Trophoblast cell (in vitro differentiated cells and primary cell): ENCODE data around the gene SLC6A11.

Source experiments
- DNase-seq, 2 donors: peaks; one replicate each; pipeline ENCODE4 v3.0.0-alpha.2; 2016
- H2AFZ ChIP-seq: 2 replicates; pipeline ENCODE4 v1.6.1; 2013; ENCODE audit warnings: low read length, moderate library complexity, mild to moderate bottlenecking; ENCODE audit not compliant: insufficient read depth, poor library complexity
- H2AK5ac ChIP-seq: 2 replicates; pipeline ENCODE4 v1.6.1; 2013; ENCODE audit warnings: mild to moderate bottlenecking, low read length
- H2BK120ac ChIP-seq: 2 replicates; pipeline ENCODE4 v1.6.1; 2013; ENCODE audit warnings: low read length, mild to moderate bottlenecking, moderate library complexity; ENCODE audit not compliant: insufficient read depth, poor library complexity
- H2BK12ac ChIP-seq: 2 replicates; pipeline ENCODE4 v1.6.1; 2013; ENCODE audit warnings: mild to moderate bottlenecking, low read length, moderate library complexity
- H2BK5ac ChIP-seq: 2 replicates; pipeline ENCODE4 v1.6.1; 2013; ENCODE audit warnings: low read length, low read depth, moderate library complexity, mild to moderate bottlenecking; ENCODE audit not compliant: poor library complexity
- H3K14ac ChIP-seq: 2 replicates; pipeline ENCODE4 v1.6.1; 2013; ENCODE audit warnings: mild to moderate bottlenecking, low read length
- H3K18ac ChIP-seq: 2 replicates; pipeline ENCODE4 v1.6.1; 2013; ENCODE audit warnings: mild to moderate bottlenecking, low read length
- H3K23ac ChIP-seq: 2 replicates; pipeline ENCODE4 v1.6.1; 2013; ENCODE audit warnings: low read length
- H3K27ac ChIP-seq: 2 replicates; pipeline ENCODE4 v1.5.1; 2013; ENCODE audit warnings: low read depth, mild to moderate bottlenecking, inconsistent platforms, low read length, moderate library complexity
- H3K27me3 ChIP-seq: 2 replicates; pipeline ENCODE4 v1.6.1; 2013; ENCODE audit warnings: inconsistent platforms, mild to moderate bottlenecking, low read length, moderate library complexity; ENCODE audit not compliant: insufficient read depth
- H3K36me3 ChIP-seq, 2 experiments: 1 replicate in 1 of 2; 2 replicates in 1 of 2; pipeline ENCODE4 v1.6.1; 2013; ENCODE audit warnings: low read length in 2 of 2, mild to moderate bottlenecking in 2 of 2, moderate library complexity in 1 of 2; ENCODE audit not compliant: insufficient read depth in 2 of 2, control insufficient read depth in 1 of 2
- H3K4ac ChIP-seq: 2 replicates; pipeline ENCODE4 v1.6.1; 2013; ENCODE audit warnings: low read depth, mild to moderate bottlenecking, low read length, moderate library complexity
- H3K4me1 ChIP-seq, 2 experiments: 1 replicate in 1 of 2; 2 replicates in 1 of 2; pipeline ENCODE4 v1.6.1; 2013; ENCODE audit warnings: low read length in 2 of 2, mild to moderate bottlenecking in 2 of 2, moderate library complexity in 1 of 2; ENCODE audit not compliant: insufficient read depth in 2 of 2, control insufficient read depth in 1 of 2
- H3K4me2 ChIP-seq: 2 replicates; pipeline ENCODE4 v1.6.1; 2013; ENCODE audit warnings: inconsistent platforms, mild to moderate bottlenecking, low read length, moderate library complexity
- H3K4me3 ChIP-seq: 2 replicates; pipeline ENCODE4 v1.5.1; 2013; ENCODE audit warnings: mild to moderate bottlenecking, low read depth, low read length, inconsistent platforms
- H3K79me1 ChIP-seq: one replicate; pipeline ENCODE4 v1.6.1; 2013; ENCODE audit warnings: low read length
- H3K79me2 ChIP-seq: 2 replicates; pipeline ENCODE4 v1.6.1; 2013; ENCODE audit warnings: low read length, mild to moderate bottlenecking; ENCODE audit not compliant: control insufficient read depth, insufficient read depth, poor library complexity
- H3K9ac ChIP-seq: 2 replicates; pipeline ENCODE4 v1.6.1; 2013; ENCODE audit warnings: mild to moderate bottlenecking, low read length
- H3K9me3 ChIP-seq: 2 replicates; pipeline ENCODE4 v1.6.1; 2013; ENCODE audit warnings: low read depth, mild to moderate bottlenecking, control low read depth, inconsistent platforms, low read length; ENCODE audit not compliant: insufficient read depth
- H4K12ac ChIP-seq: 2 replicates; pipeline ENCODE4 v1.6.1; 2013; ENCODE audit warnings: low read depth, mild to moderate bottlenecking, low read length, moderate library complexity
- H4K8ac ChIP-seq: 2 replicates; pipeline ENCODE4 v1.6.1; 2013; ENCODE audit warnings: low read depth, mild to moderate bottlenecking, low read length, moderate library complexity
- H4K91ac ChIP-seq: one replicate; pipeline ENCODE4 v1.6.1; 2013; ENCODE audit warnings: low read depth, mild to moderate bottlenecking, low read length, moderate library complexity
- WGBS: extraction: QIAGEN DNeasy Blood & Tissue Kit; methylation state at CpG from one replicate; pipeline ENCODE4 v1.1.7; 2013; ENCODE audit warnings: missing lambda C conversion rate; ENCODE audit not compliant: insufficient read length, insufficient coverage; ENCODE audit errors: extremely low coverage; 5-methylcytosine and 5-hydroxymethylcytosine counted together

Gene SLC6A11

DNA sequence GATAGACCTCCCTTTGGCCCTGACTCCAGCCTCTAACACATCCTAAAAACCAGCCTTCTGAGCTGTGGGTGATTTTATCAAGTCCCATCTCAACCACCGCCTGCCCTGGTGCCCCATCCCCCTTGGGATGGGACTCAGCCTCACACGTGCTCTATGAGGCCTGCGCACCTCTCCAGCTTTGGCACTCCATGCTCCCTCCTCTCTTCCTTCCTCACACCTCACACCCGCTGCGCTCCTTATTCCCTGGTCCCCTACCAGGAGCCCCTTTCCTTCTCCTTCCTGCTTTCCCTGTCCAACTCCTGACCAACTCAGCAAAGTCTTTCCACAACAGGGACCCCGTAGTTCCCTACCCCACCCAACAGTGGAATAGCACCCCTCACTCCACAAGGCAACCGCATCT lies 158.1 kb downstream of the SLC6A11 start:
- no peak overlapping the region for H3K4me3 ChIP-seq
- H3K14ac ChIP-seq = no peak overlapping the region
- no CpG with 5 or more reads among the region's 7 CpGs for WGBS
- no peaks in the 10 kb centered on the region for H3K27me3 ChIP-seq
- H3K9me3 ChIP-seq = peaks cover 4% of the 10 kb centered on the region
- no peak overlapping the region for H3K18ac ChIP-seq
- no peaks in the 10 kb centered on the region for H3K79me2 ChIP-seq
- no peak overlapping the region for H4K12ac ChIP-seq
- no peak overlapping the region for H2BK120ac ChIP-seq
- H3K9ac ChIP-seq = no peak overlapping the region
- H3K79me1 ChIP-seq = no peaks in the 10 kb centered on the region
- no peak overlapping the region for H3K4ac ChIP-seq
- H3K36me3 ChIP-seq = no peaks in the 10 kb centered on the region
- H3K23ac ChIP-seq = no peak overlapping the region
- no peak overlapping the region for H4K8ac ChIP-seq
- no peak overlapping the region for H3K27ac ChIP-seq
- H4K91ac ChIP-seq = no peak overlapping the region
- no peak overlapping the region for H2AFZ ChIP-seq
- no peak for DNase-seq
- H2AK5ac ChIP-seq = no peak overlapping the region
- no peak overlapping the region for H3K4me2 ChIP-seq
- H3K4me1 ChIP-seq = no peaks in the 10 kb centered on the region
- no peak overlapping the region for H2BK5ac ChIP-seq
- H2BK12ac ChIP-seq = no peak overlapping the region

- H3K4me3 ChIP-seq = no peak overlapping the region
- H2BK120ac ChIP-seq = no peak overlapping the region
- no peak overlapping the region for H2AK5ac ChIP-seq
- H3K4me2 ChIP-seq = no peak overlapping the region
- H3K79me2 ChIP-seq = no peaks in the 10 kb centered on the region
- H3K9ac ChIP-seq = no peak overlapping the region
- H2BK5ac ChIP-seq = no peak overlapping the region
- DNase-seq = no peak
- H3K4ac ChIP-seq = no peak overlapping the region
- no peaks in the 10 kb centered on the region for H3K79me1 ChIP-seq
- H3K18ac ChIP-seq = no peak overlapping the region
- no peak overlapping the region for H2AFZ ChIP-seq
- no peak overlapping the region for H3K14ac ChIP-seq
- H4K12ac ChIP-seq = no peak overlapping the region
- H3K27me3 ChIP-seq = no peaks in the 10 kb centered on the region
- peaks cover 4% of the 10 kb centered on the region for H3K9me3 ChIP-seq
- no peak overlapping the region for H3K27ac ChIP-seq
- WGBS = no CpG with 5 or more reads among the region's 7 CpGs
- H3K4me1 ChIP-seq = no peaks in the 10 kb centered on the region
- no peak overlapping the region for H4K91ac ChIP-seq
- no peak overlapping the region for H3K23ac ChIP-seq
- no peaks in the 10 kb centered on the region for H3K36me3 ChIP-seq
- no peak overlapping the region for H2BK12ac ChIP-seq
- H4K8ac ChIP-seq = no peak overlapping the region
These were observed 158.8 kb downstream of the SLC6A11 start for GRCh38 chr3:10974746-10975375.

DNA sequence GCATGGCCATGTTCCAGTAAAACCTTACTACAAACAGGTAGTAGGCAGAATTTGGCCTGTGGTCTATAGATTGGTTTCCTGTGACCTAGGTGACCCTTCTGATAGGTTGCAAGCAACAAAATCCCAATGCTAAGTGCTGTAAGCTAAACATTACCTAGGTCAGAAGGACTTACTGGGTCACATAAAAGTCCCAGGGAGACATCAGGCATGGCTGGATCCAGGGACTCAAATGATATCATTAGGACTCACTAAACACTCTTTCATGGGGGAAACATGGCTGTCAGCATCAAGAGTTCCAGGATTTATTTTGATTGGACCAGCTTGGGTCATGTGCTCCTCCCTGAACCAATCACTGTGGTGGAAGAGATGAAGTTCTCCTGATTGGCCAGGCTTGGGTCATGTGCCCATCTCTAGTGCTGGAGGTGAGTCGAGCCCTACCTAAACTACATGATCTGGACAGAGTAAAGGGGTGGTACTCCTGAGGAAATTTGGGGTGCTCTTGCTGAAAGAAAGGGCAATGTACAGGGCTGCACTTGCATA lies 159.7 kb downstream of the SLC6A11 start:
- DNase-seq = no peak

DNA sequence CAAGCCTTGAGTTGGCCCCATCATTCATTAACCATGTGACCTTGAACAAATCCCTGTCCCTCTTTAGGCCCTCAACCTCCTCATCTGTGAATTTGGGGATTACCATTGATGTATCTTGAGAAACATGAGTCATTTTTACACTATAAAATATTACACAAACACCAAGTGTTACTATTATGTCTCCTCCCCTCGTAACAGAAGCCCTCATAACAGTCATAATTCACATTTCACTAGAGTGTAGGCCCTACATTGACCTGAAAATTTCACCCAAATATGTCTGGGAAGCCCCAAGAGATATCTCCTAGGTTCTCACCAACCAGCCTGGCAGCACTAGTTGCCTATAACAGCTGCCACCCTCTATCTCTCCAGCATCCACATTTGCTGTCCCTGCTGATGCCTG lies 160.7 kb downstream of the SLC6A11 start:
- Histone ChIP-seq H3K27me3 (no peaks in the 10 kb centered on the region), H3K23ac (no peak overlapping the region), H2AK5ac (no peak overlapping the region), H4K8ac (no peak overlapping the region), H3K79me1 (no peaks in the 10 kb centered on the region), H3K4me2 (no peak overlapping the region), H4K91ac (no peak overlapping the region), H2BK5ac (no peak overlapping the region), H4K12ac (no peak overlapping the region), H3K18ac (no peak overlapping the region), H3K4me3 (no peak overlapping the region), H3K79me2 (no peaks in the 10 kb centered on the region), H2BK120ac (no peak overlapping the region), H3K14ac (no peak overlapping the region), H2BK12ac (no peak overlapping the region), H3K4me1 (no peaks in the 10 kb centered on the region), H3K9ac (no peak overlapping the region), H3K9me3 (peaks cover 4% of the 10 kb centered on the region), H3K36me3 (no peaks in the 10 kb centered on the region), H2AFZ (no peak overlapping the region), H3K4ac (no peak overlapping the region), H3K27ac (no peak overlapping the region)
- DNase-seq = no peak
- WGBS = no CpG with 5 or more reads among the region's 1 CpG

More for the DNA sequence above, 159.7 kb downstream of the SLC6A11 start:
- Histone ChIP-seq H2BK5ac (no peak overlapping the region), H3K9me3 (peaks cover 4% of the 10 kb centered on the region), H3K4me1 (no peaks in the 10 kb centered on the region), H3K18ac (no peak overlapping the region), H3K4me3 (no peak overlapping the region), H2AK5ac (no peak overlapping the region), H3K4me2 (no peak overlapping the region), H2BK120ac (no peak overlapping the region), H2BK12ac (no peak overlapping the region), H3K79me1 (no peaks in the 10 kb centered on the region), H3K27ac (no peak overlapping the region), H3K79me2 (no peaks in the 10 kb centered on the region), H4K12ac (no peak overlapping the region), H3K27me3 (no peaks in the 10 kb centered on the region), H4K91ac (no peak overlapping the region), H3K4ac (no peak overlapping the region), H3K36me3 (no peaks in the 10 kb centered on the region), H3K14ac (no peak overlapping the region), H3K9ac (no peak overlapping the region), H3K23ac (no peak overlapping the region), H2AFZ (no peak overlapping the region), H4K8ac (no peak overlapping the region)
- WGBS = no CpG with 5 or more reads among the region's 1 CpG
